ENCODE data around the gene IDUA.

The IDUA gene

GRCh38 chr4:1018147-1019020, 31.5 kb downstream of the IDUA start:
- no peak for DNase-seq (ENCODE audit: insufficient read length, low spot score)
- no peak for TF ChIP-seq CTCF (IDR thresholded peaks at IDR 0.05; ENCODE audit: insufficient read depth, missing control alignments)
- no peak for FAIRE-seq

GRCh38 chr4:1019320-1019719, 32.5 kb downstream of the IDUA start:
- DNase-seq (ENCODE audit: insufficient read length, low spot score) (no peak), FAIRE-seq (no peak)
- TF ChIP-seq CTCF (IDR thresholded peaks at IDR 0.05; ENCODE audit: insufficient read depth, missing control alignments): no peak

GRCh38 chr4:1019729-1020470, 33.1 kb downstream of the IDUA start:
- no peak for TF ChIP-seq CTCF (IDR thresholded peaks at IDR 0.05; ENCODE audit: insufficient read depth, missing control alignments)
- DNase-seq (ENCODE audit: insufficient read length, low spot score): no peak
- FAIRE-seq: no peak

GRCh38 chr4:1021386-1022050, 34.7 kb downstream of the IDUA start:
- no peak for TF ChIP-seq CTCF (IDR thresholded peaks at IDR 0.05; ENCODE audit: insufficient read depth, missing control alignments)
- DNase-seq (ENCODE audit: insufficient read length, low spot score): no peak
- FAIRE-seq: no peak

- DNase-seq (ENCODE audit: insufficient read length, low spot score) (no peak), FAIRE-seq (no peak)
- no peak for TF ChIP-seq CTCF (IDR thresholded peaks at IDR 0.05; ENCODE audit: insufficient read depth, missing control alignments)
Measured at GRCh38 chr4:1022051-1022738, 35.4 kb downstream of the IDUA start.

GRCh38 chr4:1022739-1023066, 35.9 kb downstream of the IDUA start:
- no peak for DNase-seq (ENCODE audit: insufficient read length, low spot score)
- TF ChIP-seq CTCF (IDR thresholded peaks at IDR 0.05; ENCODE audit: insufficient read depth, missing control alignments): no peak
- no peak for FAIRE-seq

Measured in D721Med (cell line).